Heart left ventricle (tissue), 13 donors: ENCODE data around the gene RIPPLY2.

Source experiments
- CTCF ChIP-seq, 12 donors: fragments of 200-600 bp; sonication (generic) in 4 of 12; IDR thresholded peaks; one replicate each; pipeline versions ENCODE4 v1.5.0 to v1.8.0; 2018 to 2022; ENCODE audit warnings: antibody characterized with exemption in 12 of 12, mild to moderate bottlenecking in 5 of 12
- POLR2A ChIP-seq, 2 donors: fragments of 450-650 bp; IDR thresholded peaks; one replicate each; pipeline ENCODE4 v1.6.1; 2017; ENCODE audit warnings: antibody characterized with exemption in 2 of 2, mild to moderate bottlenecking in 2 of 2, moderate library complexity in 2 of 2
- donor health status: ischemic (EF 13 %, LVEDD 7.1; RV severe dilation, severe dysfunction).
- donor health status: DM: no; HTN: yes; CAD: no.
- donor health status: DM: no; HTN: no; CAD: no.
- donor health status: ischemic (EF 25% LVEDD 6.9; RV normal size, moderate dysfunction).
- donor health status: ischemic (EF 25% LVEDD 5.7; RV mildly dilated, moderate dysfunction).
- donor health status: ischemic (EF 35%, LVEDD 5.7; RV mildly dilated, moderate dysfunction).
- donor health status: nonischemic (EF 11% LVEDD 7.7; RV severe dilation, severe dysfunction).
- donor health status: DM: yes; HTN: yes; CAD: no.
- donor health status: PGD.
- donor health status: ischemic (EF 29% LVEDD 5.4; RV normal size, mild dysfunction).
- donor health status: nonischemic (EF 23%, LVEDD 6.1; RV moderate dilation, normal function).

- TF ChIP-seq CTCF (IDR thresholded peaks at IDR 0.05) (no peak), POLR2A (IDR thresholded peaks at IDR 0.05) (no peak)
Measured at GRCh38 chr6:83862776-83863471, 9.8 kb downstream of the RIPPLY2 start.
